Daoy (cell line): ENCODE data around the gene CSF3. TPM values are rescaled to one million over a fixed set of nuclear protein-coding genes. Genes with fewer than 3 reads are reported as not detected.
"Not testable (repeated sequence)": the region's sequence is repeated elsewhere in the genome, so short reads cannot be mapped to it uniquely, and the experiment has no call there.

ENCODE experiments used
- DNase-seq: peaks from one replicate; pipeline ENCODE4 v3.0.0-alpha.2; 2015; ENCODE audit warnings: low read depth
- total RNA-seq: library from RNA; depleted of rRNA; stranded (reverse); fragments of >200 nt; shearing (Covaris generic); gene quantifications from 2 replicates; pipeline ENCODE4 v1.2.3, GENCODE V29; 2014

Gene CSF3
- total RNA-seq, 1 experiment from 2014 or later = 0.29 TPM

DNA sequence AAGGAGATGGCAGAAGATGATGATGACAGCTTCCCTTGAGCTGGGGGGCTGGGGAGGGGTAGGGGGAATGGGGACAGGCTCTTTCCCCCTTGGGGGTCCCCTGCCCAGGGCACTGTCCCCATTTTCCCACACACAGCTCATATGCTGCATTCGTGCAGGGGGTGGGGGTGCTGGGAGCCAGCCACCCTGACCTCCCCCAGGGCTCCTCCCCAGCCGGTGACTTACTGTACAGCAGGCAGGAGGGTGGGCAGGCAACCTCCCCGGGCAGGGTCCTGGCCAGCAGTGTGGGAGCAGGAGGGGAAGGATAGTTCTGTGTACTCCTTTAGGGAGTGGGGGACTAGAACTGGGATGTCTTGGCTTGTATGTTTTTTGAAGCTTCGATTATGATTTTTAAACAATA is 17.7 kb upstream of the CSF3 start:
- no peak for DNase-seq

DNA sequence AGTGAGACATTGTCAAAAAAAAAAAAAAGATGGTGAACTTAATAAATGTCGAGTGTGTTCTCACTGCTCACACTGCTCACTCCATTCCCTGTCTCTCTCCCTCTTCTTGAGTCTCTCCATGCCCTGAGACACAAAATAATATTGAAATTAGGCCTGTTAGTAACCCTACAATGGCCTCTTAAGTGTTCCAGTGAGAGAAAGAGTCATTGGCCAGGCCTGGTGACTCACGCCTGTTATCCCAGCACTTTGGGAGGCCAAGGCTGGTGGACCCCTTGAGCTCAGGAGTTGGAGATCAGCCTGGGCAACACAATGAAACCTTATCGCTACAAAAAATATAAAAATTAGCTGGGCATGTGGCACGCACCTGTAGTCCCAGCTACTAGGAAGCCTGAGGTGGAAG is 16.2 kb upstream of the CSF3 start:
- DNase-seq = peak; percentile 37

GRCh38 chr17:40000161-40000560 is 15.1 kb upstream of the CSF3 start:
- no peak for DNase-seq

GRCh38 chr17:40001335-40001734 is 13.9 kb upstream of the CSF3 start:
- not testable (repeated sequence) for DNase-seq

DNA sequence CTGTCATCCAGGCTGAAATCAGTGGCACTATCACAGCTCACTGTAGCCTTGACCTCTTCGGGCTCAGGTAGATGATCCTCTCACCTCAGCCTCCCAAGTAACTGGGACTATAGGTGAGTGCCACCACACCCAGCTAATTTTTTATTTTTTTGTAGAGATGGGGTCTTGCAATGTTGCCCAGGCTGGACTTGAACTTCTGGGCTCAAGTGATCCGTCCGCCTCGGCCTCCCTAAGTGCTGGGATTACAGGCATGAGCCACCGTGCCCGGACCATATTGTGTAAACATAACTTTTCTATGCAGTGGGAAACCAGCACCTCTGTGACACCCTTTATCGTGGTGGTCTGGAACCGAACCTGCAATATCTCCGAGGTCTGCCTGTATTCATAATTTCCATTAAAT is 11.2 kb upstream of the CSF3 start:
- DNase-seq = no peak

- DNase-seq = no peak
Measured at GRCh38 chr17:40004712-40005111, 10.5 kb upstream of the CSF3 start.

GRCh38 chr17:40005520-40005919 is 9.7 kb upstream of the CSF3 start:
- DNase-seq = no peak

DNA sequence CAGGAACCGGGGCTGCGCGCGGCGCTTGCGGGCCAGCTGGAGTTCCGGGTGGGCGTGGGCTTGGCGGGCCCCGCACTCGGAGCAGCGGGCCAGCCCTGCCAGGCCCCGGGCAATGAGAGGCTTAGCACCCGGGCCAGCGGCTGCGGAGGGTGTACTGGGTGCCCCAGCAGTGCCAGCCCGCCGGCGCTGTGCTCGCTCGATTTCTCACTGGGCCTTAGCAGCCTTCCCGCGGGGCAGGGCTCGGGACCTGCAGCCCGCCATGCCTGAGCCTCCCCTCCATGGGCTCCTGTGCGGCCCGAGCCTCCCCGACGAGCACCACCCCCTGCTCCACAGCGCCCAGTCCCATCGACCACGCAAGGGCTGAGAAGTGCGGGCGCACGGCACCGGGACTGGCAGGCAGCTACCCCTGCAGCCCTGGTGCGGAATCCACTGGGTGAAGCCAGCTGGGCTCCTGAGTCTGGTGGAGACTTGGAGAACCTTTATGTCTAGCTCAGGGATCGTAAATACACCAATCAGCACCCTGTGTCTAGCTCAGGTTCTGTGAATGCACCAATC is 4.2 kb upstream of the CSF3 start:
- DNase-seq = not testable (repeated sequence)

DNA sequence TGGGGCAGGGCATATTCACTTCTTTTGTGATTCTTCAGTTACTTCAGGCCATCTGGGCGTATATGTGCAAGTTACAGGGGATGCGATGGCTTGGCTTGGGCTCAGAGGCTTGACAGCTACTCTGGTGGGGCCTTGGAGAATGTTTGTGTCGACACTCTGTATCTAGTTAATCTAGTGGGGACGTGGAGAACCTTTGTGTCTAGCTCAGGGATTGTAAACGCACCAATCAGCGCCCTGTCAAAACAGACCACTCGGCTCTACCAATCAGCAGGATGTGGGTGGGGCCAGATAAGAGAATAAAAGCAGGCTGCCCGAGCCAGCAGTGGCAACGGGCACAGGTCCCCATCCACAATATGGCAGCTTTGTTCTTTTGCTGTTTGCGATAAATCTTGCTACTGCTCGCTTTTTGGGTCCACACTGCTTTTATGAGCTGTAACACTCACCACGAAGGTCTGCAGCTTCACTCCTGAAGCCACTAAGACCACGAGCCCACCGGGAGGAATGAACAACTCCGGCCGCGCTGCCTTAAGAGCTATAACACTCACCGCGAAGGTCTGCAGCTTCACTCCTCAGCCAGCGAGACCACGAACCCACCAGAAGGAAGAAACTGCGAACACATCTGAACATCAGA is 3.1 kb upstream of the CSF3 start:
- not testable (repeated sequence) for DNase-seq

DNA sequence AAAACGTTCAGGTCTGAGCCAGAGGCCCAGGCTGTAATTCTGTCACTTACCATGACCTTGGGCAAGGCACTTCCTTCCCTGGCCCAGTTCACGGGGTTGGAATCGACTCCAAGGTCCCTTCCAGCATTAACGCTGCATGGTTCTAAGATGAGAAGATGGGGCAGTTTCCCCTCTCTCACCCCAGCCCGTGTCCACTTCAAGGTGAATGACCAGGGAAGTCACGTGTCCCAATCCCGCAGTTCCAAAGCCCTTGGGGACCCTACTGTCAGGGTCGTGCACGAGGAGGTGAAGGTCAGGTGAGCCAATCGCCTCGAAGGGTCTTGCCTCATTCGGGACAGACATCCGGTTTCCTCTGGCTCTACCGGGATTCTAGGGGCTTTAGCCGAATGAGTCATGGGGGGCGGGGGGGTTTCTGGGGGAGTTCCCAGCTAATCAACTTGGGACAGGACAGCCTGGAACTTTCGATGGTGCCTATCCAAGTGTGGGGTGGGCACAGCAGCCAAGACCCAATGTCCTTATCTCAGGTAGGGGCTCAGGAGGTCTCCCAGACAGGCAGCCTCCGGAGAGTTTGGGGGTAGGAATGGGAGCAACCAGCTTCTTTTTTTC is 762 bp upstream of the CSF3 start:
- no peak for DNase-seq

GRCh38 chr17:40015998-40016985 is 1.1 kb downstream of the CSF3 start:
- no peak for DNase-seq

DNA sequence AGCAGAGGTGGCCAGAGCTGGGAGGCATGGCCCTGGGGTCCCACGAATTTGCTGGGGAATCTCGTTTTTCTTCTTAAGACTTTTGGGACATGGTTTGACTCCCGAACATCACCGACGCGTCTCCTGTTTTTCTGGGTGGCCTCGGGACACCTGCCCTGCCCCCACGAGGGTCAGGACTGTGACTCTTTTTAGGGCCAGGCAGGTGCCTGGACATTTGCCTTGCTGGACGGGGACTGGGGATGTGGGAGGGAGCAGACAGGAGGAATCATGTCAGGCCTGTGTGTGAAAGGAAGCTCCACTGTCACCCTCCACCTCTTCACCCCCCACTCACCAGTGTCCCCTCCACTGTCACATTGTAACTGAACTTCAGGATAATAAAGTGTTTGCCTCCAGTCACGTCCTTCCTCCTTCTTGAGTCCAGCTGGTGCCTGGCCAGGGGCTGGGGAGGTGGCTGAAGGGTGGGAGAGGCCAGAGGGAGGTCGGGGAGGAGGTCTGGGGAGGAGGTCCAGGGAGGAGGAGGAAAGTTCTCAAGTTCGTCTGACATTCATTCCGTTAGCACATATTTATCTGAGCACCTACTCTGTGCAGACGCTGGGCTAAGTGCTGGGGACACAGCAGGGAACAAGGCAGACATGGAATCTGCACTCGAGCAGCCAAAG is 2.3 kb downstream of the CSF3 start:
- no peak for DNase-seq

- DNase-seq = no peak
Measured at GRCh38 chr17:40018211-40019121, 3.2 kb downstream of the CSF3 start.

- DNase-seq = no peak
Measured at GRCh38 chr17:40019140-40019991, 4.1 kb downstream of the CSF3 start.

GRCh38 chr17:40020146-40020545 is 4.9 kb downstream of the CSF3 start:
- DNase-seq = no peak

GRCh38 chr17:40021451-40021971 is 6.3 kb downstream of the CSF3 start:
- DNase-seq = peak; percentile 96

- DNase-seq = no peak
Measured at GRCh38 chr17:40022497-40022896, 7.3 kb downstream of the CSF3 start.

DNA sequence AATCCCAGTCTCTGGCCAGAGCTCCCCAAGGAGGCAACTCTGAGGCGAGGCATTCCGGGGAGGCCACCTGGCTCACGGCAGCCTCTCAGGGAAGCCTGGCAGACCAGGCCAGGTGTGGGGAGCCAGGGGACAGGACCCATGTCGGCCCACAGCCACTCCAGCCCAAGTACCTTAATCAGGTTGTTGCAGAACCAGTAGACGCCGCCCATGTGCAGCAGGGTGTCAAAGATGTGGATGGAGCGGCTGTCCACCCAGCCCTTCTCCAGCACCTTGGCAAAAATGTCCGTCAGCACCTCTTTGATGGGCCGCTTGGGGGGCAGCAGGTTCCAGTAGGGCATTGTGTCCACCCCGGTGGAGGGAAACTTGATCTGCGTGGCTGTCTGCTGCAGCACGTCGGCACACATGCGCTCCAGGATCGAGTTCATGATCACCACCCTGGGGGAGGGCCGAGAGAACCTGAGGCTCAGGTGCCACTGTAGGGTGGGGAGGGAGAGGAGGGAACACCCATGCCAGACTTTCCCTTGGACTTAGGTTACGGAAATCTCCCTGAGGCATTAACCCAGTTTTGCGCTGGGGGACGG is 7.8 kb downstream of the CSF3 start:
- DNase-seq = no peak
